ENCODE measurements around the gene PLXNA2. TPM values are rescaled to one million over a fixed set of nuclear protein-coding genes. Genes with fewer than 3 reads are reported as not detected.

The PLXNA2 gene
- total RNA-seq, 2 donors from 2014 or later: 7.3 to 8.9 TPM

DNA sequence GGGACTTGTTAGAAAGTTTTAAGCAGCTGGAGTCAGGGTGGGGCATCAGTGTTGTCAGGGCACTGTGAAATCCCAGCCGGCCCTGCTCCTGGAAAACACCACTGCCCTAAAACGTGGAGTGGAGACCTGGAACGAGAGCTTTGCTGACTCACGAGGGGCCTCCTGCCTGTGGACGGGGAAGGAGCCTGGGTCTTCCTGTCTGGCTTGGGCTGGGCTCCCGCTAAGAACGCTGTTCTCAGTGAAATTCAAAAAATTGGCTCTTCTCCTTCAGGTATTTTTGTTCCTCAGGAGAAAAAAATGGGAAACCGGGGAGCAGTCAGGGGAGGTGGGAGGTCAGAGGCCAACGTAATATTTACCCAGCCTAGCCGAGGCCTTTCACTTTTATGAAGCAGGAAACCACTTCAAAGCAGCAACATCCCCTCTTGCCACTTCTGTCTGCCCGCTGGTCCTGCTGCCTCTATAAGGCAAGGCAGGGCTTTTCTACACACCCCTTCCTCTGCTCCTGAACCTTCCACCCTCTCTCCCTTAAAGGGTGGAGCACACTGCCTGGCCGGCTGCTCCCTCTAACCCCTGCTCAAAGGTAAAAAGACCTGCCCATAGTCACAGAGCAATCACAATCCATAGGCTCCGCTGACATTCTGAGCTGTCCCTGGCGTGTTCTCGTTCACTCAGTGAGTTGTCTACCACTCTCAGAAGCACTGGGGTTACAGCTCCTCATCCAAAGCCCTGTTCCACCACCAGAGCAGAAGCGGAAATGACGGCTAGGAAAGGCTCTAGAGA, 8.0 kb downstream of the PLXNA2 start:
- no peaks in the 10 kb centered on the region for H3K4me1 ChIP-seq (replicated peaks)

DNA sequence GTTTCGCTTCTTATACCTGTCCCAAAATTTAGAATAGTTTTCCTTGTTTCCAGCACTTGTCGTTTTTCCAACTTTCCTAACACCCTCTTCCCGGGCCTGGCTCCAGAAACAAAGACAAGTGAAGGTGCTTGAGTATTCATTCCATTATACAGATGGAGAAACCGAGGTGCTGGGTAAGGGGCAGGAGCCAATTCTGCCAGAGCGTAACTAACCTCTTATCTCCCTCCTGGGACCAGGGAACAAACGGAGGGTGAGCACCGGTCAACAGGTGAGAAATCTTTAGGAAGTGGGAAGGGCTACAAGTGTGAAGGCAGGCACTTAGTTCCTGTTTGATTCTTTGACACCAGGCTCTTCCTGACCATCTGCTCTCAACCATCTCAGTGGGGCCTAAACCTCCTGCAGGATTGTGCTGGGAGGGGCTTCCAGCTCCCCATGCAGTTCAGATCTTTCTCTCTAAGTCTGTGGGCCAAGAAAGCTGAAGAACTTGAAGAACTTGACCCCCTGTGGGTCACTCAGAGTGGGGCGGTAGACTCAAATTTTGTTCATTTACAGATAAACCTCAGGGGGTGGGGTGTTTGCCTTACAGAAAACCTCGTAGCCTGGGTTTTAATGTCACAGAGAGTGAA, 8.7 kb downstream of the PLXNA2 start:
- H3K4me1 ChIP-seq (replicated peaks): no peaks in the 10 kb centered on the region
- peak overlapping the region; percentile 33 to 54 for H3K27ac ChIP-seq
- intact Hi-C loops (cut with DNase I): loop anchor here (5.0 to 10.0 kb wide), 2 partner anchors 51 to 103 kb away; no protein-coding TSS in a partner anchor
- H3K27me3 ChIP-seq (replicated peaks; ENCODE audit: insufficient read depth): no peaks in the 10 kb centered on the region
- H3K9me3 ChIP-seq: no peaks in the 10 kb centered on the region
- no peak for DNase-seq (ENCODE audit: low spot score)
- H3K4me3 ChIP-seq: no peak overlapping the region
- TF ChIP-seq POLR2AphosphoS5 (IDR thresholded peaks at IDR 0.05) (no peak), CTCF (IDR thresholded peaks at IDR 0.05) (no peak), POLR2A (IDR thresholded peaks at IDR 0.05) (no peak)
- H3K36me3 ChIP-seq: no peaks in the 10 kb centered on the region
- WGBS: 78% methylated on average over 9 of the region's 9 CpGs

More for the DNA sequence above, 8.0 kb downstream of the PLXNA2 start:
- Histone ChIP-seq H3K9me3 (no peaks in the 10 kb centered on the region), H3K27me3 (replicated peaks; ENCODE audit: insufficient read depth) (no peaks in the 10 kb centered on the region), H3K36me3 (no peaks in the 10 kb centered on the region), H3K27ac (peak overlapping the region; percentile 33 to 54), H3K4me3 (no peak overlapping the region)
- no peak for DNase-seq (ENCODE audit: low spot score)
- 37% methylated on average over 17 of the region's 17 CpGs for WGBS
- intact Hi-C loops (cut with DNase I): loop anchor here (5.0 to 10.0 kb wide), 2 partner anchors 51 to 104 kb away; no protein-coding TSS in a partner anchor
- no peak for TF ChIP-seq CTCF (IDR thresholded peaks at IDR 0.05)
- TF ChIP-seq POLR2AphosphoS5 (IDR thresholded peaks at IDR 0.05): no peak
- TF ChIP-seq POLR2A (IDR thresholded peaks at IDR 0.05): no peak

GRCh38 chr1:208234721-208235120, 9.5 kb downstream of the PLXNA2 start:
- no peak for DNase-seq (ENCODE audit: low spot score)
- Histone ChIP-seq H3K36me3 (no peaks in the 10 kb centered on the region), H3K4me1 (replicated peaks) (no peaks in the 10 kb centered on the region), H3K27ac (no peak overlapping the region), H3K4me3 (no peak overlapping the region), H3K9me3 (no peaks in the 10 kb centered on the region), H3K27me3 (replicated peaks; ENCODE audit: insufficient read depth) (no peaks in the 10 kb centered on the region)
- intact Hi-C loops (cut with DNase I): loop anchor here (5.0 to 10.0 kb wide), 3 partner anchors 50 to 102 kb away; no protein-coding TSS in a partner anchor
- no peak for TF ChIP-seq POLR2A (IDR thresholded peaks at IDR 0.05)
- WGBS: 92% methylated on average over 5 of the region's 5 CpGs

- Histone ChIP-seq H3K4me1 (replicated peaks) (no peaks in the 10 kb centered on the region), H3K9me3 (no peaks in the 10 kb centered on the region), H3K36me3 (no peaks in the 10 kb centered on the region), H3K27ac (no peak overlapping the region), H3K4me3 (no peak overlapping the region), H3K27me3 (replicated peaks; ENCODE audit: insufficient read depth) (no peaks in the 10 kb centered on the region)
- TF ChIP-seq POLR2A (IDR thresholded peaks at IDR 0.05) (no peak), POLR2AphosphoS5 (IDR thresholded peaks at IDR 0.05) (no peak), CTCF (IDR thresholded peaks at IDR 0.05) (no peak)
- intact Hi-C loops (cut with DNase I): loop anchor here (5.0 to 10.0 kb wide), 2 partner anchors 49 to 77 kb away; no protein-coding TSS in a partner anchor
- WGBS: 59% methylated on average over 3 of the region's 3 CpGs
- no peak for DNase-seq (ENCODE audit: low spot score)
Observed at GRCh38 chr1:208233978-208234377, 10.2 kb downstream of the PLXNA2 start.

DNA sequence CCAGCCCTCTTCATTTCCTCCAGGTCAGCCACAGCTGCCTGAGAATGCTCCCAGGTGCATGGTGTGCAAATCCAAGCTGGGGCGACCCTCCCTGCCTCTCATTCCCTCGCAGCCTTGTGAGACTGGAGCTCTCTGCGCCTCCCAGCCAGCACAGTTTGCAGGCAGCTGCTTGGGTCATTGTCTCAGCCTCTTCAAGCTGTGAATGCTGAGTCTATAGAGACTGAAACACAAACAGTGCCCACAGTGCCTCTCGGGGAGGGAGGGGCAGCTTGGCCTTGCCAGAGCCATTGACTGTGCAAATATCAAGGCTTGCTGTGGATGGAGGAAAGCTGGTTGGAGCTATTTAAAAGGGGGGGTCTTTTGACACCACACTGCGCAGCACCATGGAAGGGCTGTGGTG, 10.6 kb downstream of the PLXNA2 start:
- H3K27me3 ChIP-seq (replicated peaks; ENCODE audit: insufficient read depth): no peaks in the 10 kb centered on the region
- WGBS: 36% methylated on average over 5 of the region's 5 CpGs
- no peaks in the 10 kb centered on the region for H3K4me1 ChIP-seq (replicated peaks)
- H3K36me3 ChIP-seq: no peaks in the 10 kb centered on the region
- intact Hi-C loops (cut with DNase I): loop anchor here (5.0 to 10.0 kb wide), 2 partner anchors 49 to 76 kb away; no protein-coding TSS in a partner anchor
- peak; percentile 36 for DNase-seq (ENCODE audit: low spot score)
- H3K27ac ChIP-seq: no peak overlapping the region
- TF ChIP-seq POLR2AphosphoS5 (IDR thresholded peaks at IDR 0.05) (no peak), POLR2A (IDR thresholded peaks at IDR 0.05) (no peak), CTCF (IDR thresholded peaks at IDR 0.05) (no peak)
- H3K9me3 ChIP-seq: no peaks in the 10 kb centered on the region
- H3K4me3 ChIP-seq: no peak overlapping the region
